ENCODE measurements around the gene UBL5.

The UBL5 gene

GRCh38 chr19:9834726-9835506, 7.2 kb downstream of the UBL5 start, which contains the start of gene PIN1:
Gene PIN1, plus strand, starts transcription at chr19:9835318. Its CDS starts 27 bp downstream, at chr19:9835345.
- TF ChIP-seq CREB5 (CRISPR knock-in tag; IDR thresholded peaks at IDR 0.05; ENCODE audit: low read depth) (no peak), CSRNP3 (CRISPR knock-in tag; IDR thresholded peaks at IDR 0.05) (no peak), GLIS3 (CRISPR knock-in tag; IDR thresholded peaks at IDR 0.05) (no peak), OSR1 (CRISPR knock-in tag; IDR thresholded peaks at IDR 0.05) (no peak), ZC3H10 (CRISPR knock-in tag; IDR thresholded peaks at IDR 0.05) (no peak), ESRRG (CRISPR knock-in tag; IDR thresholded peaks at IDR 0.05) (no peak), BACH2 (CRISPR knock-in tag; IDR thresholded peaks at IDR 0.05; ENCODE audit: borderline replicate concordance) (no peak), TSHZ2 (CRISPR knock-in tag; IDR thresholded peaks at IDR 0.05) (no peak), TOX (CRISPR knock-in tag; IDR thresholded peaks at IDR 0.05; ENCODE audit: borderline replicate concordance) (no peak)
- ATAC-seq = peak; percentile 99

- peak; percentile 26 for ATAC-seq
- no peak for TF ChIP-seq ZNF70 (CRISPR knock-in tag; IDR thresholded peaks at IDR 0.05)
- TF ChIP-seq ZNF8 (CRISPR knock-in tag; IDR thresholded peaks at IDR 0.05) = no peak
- no peak for TF ChIP-seq ZNF565 (CRISPR knock-in tag; conservative IDR thresholded peaks at IDR 0.05; ENCODE audit: low read depth)
- TF ChIP-seq ZFP3 (CRISPR knock-in tag; IDR thresholded peaks at IDR 0.05) = no peak
- TF ChIP-seq OSR1 (CRISPR knock-in tag; IDR thresholded peaks at IDR 0.05) = no peak
Observed at GRCh38 chr19:9835507-9835949, 7.8 kb downstream of the UBL5 start.

GRCh38 chr19:9836021-9836420, 8.3 kb downstream of the UBL5 start:
- TF ChIP-seq POU6F1 (CRISPR knock-in tag; IDR thresholded peaks at IDR 0.05; ENCODE audit: borderline replicate concordance, low read depth) (no peak), ZNF70 (CRISPR knock-in tag; IDR thresholded peaks at IDR 0.05) (no peak), GLIS3 (CRISPR knock-in tag; IDR thresholded peaks at IDR 0.05) (no peak), BACH2 (CRISPR knock-in tag; IDR thresholded peaks at IDR 0.05; ENCODE audit: borderline replicate concordance) (no peak), TOX (CRISPR knock-in tag; IDR thresholded peaks at IDR 0.05; ENCODE audit: borderline replicate concordance) (no peak), ISL1 (CRISPR knock-in tag; IDR thresholded peaks at IDR 0.05) (no peak), ESRRG (CRISPR knock-in tag; IDR thresholded peaks at IDR 0.05) (no peak), OSR1 (CRISPR knock-in tag; IDR thresholded peaks at IDR 0.05) (no peak), ZNF565 (CRISPR knock-in tag; conservative IDR thresholded peaks at IDR 0.05; ENCODE audit: low read depth) (no peak), PPARA (CRISPR knock-in tag; IDR thresholded peaks at IDR 0.05; ENCODE audit: borderline replicate concordance) (no peak), ZFP3 (CRISPR knock-in tag; IDR thresholded peaks at IDR 0.05) (no peak), TSHZ2 (CRISPR knock-in tag; IDR thresholded peaks at IDR 0.05) (no peak), ARNTL (CRISPR knock-in tag; IDR thresholded peaks at IDR 0.05; ENCODE audit: borderline replicate concordance, low read depth) (no peak), CSRNP3 (CRISPR knock-in tag; IDR thresholded peaks at IDR 0.05) (no peak), PATZ1 (CRISPR knock-in tag; IDR thresholded peaks at IDR 0.05; ENCODE audit: borderline replicate concordance) (no peak), ZNF8 (CRISPR knock-in tag; IDR thresholded peaks at IDR 0.05) (no peak), SNAI2 (CRISPR knock-in tag; IDR thresholded peaks at IDR 0.05) (no peak), CREB5 (CRISPR knock-in tag; IDR thresholded peaks at IDR 0.05; ENCODE audit: low read depth) (no peak)
- peak; percentile 19 for ATAC-seq
